ENCODE measurements around the gene NFKBIZ.
"Not testable (repeated sequence)": the region's sequence is repeated elsewhere in the genome, so short reads cannot be mapped to it uniquely, and the experiment has no call there.

NFKBIZ gene

DNA sequence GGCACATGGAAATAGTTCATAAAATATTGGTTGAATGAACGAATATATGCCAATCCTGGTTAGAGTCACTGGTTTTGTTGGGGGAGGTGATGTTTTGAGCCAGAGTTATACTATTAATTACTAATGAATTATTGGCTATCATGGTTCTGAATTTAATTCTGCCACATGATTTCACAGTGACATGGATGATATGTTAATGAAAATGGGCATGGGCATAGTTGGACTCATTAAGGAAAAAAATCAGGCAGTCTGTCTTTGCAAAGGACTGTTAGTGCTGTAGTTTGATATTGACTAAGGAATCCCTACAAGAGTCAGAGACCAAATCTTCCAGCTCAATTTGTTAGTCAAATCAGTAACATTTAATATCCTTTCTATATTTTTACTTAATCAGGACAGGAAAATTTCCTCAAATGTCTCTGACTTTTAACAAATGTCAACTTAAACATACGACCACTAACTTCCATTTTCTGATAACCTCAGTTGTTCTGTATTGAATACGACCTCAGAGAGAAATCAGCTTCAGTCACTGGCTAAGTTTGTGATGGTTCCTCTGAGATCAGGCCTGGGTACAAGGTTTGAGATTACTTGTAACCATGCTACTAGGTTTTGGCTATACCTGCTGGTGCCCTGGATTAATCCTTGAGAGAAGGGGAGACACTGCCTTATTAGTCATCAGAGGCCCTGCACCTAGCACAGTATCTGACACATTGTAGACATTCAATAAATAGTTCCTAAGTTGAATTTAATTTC is 13.3 kb downstream of the NFKBIZ start:
- H3K4me3 ChIP-seq (ENCODE audit: low read depth, low read length) = no peak overlapping the region
- DNase-seq (ENCODE audit: low read depth) = no peak
- TF ChIP-seq, protein P1, sequence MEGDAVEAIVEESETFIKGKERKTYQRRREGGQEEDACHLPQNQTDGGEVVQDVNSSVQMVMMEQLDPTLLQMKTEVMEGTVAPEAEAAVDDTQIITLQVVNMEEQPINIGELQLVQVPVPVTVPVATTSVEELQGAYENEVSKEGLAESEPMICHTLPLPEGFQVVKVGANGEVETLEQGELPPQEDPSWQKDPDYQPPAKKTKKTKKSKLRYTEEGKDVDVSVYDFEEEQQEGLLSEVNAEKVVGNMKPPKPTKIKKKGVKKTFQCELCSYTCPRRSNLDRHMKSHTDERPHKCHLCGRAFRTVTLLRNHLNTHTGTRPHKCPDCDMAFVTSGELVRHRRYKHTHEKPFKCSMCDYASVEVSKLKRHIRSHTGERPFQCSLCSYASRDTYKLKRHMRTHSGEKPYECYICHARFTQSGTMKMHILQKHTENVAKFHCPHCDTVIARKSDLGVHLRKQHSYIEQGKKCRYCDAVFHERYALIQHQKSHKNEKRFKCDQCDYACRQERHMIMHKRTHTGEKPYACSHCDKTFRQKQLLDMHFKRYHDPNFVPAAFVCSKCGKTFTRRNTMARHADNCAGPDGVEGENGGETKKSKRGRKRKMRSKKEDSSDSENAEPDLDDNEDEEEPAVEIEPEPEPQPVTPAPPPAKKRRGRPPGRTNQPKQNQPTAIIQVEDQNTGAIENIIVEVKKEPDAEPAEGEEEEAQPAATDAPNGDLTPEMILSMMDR (IDR thresholded peaks at IDR 0.05; ENCODE audit: low read depth, low read length, missing control alignments) = no peak

DNA sequence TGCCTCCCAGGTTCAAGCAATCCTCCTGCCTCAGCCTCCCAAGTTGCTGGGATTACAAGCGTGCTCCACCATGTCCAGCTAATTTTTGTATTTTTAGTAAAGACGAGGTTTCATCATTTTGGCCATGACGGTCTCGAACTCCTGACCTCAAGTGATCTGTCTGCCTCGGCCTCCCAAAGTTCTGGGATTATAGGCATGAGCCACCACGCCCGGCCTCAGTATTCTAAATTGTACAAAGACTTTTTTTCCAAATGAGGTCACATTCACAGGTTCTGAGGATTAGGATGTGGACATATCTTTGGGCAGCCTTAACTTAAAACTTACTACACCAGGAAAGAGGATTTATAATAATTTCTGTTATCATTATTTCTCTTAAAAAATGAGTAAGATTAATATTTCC is 15.6 kb downstream of the NFKBIZ start:
- not testable (repeated sequence) for H3K4me3 ChIP-seq (ENCODE audit: low read depth, low read length); DNase-seq (ENCODE audit: low read depth)

DNA sequence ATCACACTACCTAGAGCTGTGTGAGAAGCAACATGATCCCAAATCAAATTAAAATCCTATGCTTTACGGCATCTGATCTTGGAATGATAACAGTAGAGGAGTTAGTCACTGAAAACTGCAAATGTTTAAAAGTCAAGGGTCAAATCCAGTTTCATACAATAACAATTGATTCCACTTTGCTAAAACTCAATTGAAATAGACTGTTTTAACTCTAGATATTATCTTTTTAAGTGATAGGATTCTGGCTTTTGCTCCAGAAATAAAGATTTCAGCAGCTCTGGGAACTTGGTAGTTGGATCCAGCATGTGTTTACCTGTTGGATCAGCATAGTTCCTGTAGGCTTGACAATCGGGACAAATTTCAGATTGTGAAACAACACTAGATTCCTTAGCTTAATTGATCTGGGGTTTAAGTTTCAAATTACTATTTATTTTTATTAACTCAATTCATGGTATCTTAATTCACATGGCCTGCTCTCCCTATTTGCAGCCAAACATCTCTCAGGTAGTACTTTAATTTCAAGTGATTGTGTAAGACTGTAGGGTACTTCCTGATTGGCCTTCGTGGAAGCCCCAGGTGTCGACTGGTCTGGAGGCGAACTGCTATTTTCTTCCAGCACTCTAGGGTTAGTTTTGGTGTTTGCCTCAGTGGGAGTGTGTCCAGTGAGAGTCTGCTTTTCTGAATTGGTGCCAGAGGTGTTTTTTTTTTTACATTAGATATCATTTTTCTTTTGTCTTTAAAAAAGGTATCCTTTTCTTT is 16.6 kb downstream of the NFKBIZ start:
- no peak overlapping the region for H3K4me3 ChIP-seq (ENCODE audit: low read depth, low read length)
- DNase-seq (ENCODE audit: low read depth) = no peak
- TF ChIP-seq, protein P1 (IDR thresholded peaks at IDR 0.05; ENCODE audit: low read depth, low read length, missing control alignments) = no peak

DNA sequence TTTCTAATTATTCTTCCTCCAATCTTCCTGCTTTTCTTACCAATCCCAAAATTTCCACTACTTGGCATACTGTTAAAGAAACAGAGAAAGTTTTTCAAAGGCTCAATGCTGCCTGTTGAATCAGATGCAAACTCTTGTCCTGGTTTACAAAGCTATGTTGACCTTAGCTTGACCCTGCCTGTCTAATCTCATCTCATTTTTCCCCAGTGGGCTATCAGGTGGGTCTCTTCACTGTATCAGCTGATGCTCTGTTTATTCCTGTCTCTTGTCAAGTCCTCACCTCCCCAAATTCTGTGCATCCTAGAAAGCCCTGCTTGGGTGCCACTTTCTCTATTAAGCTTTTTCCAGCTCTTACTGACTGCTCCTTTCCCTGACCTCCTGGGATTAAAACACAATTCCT is 18.2 kb downstream of the NFKBIZ start:
- H3K4me3 ChIP-seq (ENCODE audit: low read depth, low read length) = no peak overlapping the region
- no peak for DNase-seq (ENCODE audit: low read depth)
- TF ChIP-seq, protein P1 (IDR thresholded peaks at IDR 0.05; ENCODE audit: low read depth, low read length, missing control alignments) = no peak

DNA sequence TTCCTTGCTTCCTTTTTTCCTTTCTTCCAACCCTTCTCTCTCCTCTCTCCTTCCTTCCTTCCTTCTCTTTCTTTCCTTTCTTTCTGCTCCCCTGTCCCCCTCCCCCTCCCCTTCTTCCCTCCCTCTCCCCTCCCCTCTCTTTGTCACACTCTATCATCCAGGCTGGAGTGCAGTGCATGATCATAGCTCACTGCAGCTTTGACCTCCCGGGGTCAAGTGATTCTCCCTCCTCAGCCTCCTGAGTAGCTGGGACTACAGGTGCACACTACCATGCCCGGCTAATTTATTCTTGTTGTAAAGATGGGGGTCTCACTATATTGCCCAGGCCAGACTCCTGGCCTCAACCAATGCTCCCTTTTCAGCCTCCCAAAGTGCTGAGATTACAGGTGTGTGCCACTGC is 18.7 kb downstream of the NFKBIZ start:
- TF ChIP-seq, protein P1 (IDR thresholded peaks at IDR 0.05; ENCODE audit: low read depth, low read length, missing control alignments) = no peak
- no peak for DNase-seq (ENCODE audit: low read depth)
- H3K4me3 ChIP-seq (ENCODE audit: low read depth, low read length) = no peak overlapping the region

DNA sequence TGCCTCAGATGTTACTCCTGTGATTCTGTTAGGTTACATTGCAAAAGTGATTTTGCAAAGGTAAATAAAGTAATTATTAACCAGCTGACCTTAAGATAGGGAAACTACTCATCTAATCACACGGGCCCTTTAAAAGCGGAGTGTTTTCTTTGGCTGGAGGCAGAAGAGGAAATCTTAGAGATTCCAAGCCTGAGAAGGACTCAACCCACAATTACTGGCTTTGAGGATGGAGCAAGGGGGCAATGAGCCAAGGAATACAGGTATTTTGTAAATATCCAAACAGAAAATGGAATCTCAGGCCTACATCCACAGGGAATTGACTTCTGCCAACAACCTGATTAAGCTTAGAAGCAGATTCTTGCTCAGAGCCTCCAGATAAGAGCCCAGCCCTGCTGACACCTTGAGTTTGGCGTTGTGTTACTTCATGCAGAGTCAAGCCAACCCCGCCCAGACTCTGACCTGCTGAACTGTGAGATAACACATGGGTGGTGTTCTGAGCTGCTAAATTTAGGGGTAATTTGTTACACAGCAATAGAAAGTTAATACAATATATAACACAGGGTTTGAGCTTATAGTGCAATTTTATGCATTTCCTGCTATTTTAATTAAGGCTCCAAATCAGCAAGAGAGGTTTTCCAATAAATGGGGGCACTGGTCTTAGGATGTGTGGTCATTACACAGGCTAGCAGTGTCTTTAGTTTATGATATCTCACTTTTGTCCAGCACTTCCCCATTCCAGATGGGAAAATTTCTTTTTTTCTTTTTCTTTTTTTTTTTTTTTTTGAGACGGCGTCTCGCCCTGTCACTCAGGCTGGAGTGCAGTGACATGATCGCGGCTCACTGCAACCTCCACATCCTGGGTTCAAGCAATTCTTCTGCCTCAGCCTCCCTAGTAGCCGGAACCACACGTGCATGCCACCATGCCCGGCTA is 19.5 kb downstream of the NFKBIZ start:
- TF ChIP-seq, protein P1 (IDR thresholded peaks at IDR 0.05; ENCODE audit: low read depth, low read length, missing control alignments) = no peak
- no peak overlapping the region for H3K4me3 ChIP-seq (ENCODE audit: low read depth, low read length)
- DNase-seq (ENCODE audit: low read depth) = no peak

DNA sequence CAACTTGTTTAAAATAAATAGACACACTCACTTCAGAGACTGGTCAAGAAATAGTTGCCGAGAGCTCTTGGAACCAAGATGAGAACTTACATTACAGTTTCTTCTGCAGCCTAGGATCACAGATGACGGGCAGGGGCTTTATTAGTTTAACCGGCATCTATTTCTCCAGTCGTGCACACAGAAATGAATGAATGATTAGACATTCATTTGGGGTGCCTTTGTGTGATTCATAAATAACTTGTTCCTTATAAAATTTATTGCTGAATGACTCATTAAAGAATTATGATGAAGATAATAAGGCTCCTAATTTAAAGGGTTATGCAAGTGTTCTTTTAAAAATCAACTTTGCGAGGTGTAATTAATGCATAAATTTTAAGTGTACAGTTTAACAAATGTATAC is 20.8 kb downstream of the NFKBIZ start:
- no peak for DNase-seq (ENCODE audit: low read depth)
- no peak overlapping the region for H3K4me3 ChIP-seq (ENCODE audit: low read depth, low read length)
- TF ChIP-seq, protein P1 (IDR thresholded peaks at IDR 0.05; ENCODE audit: low read depth, low read length, missing control alignments) = no peak
